Activated T-helper 17 cell treated with anti-CD3 and anti-CD28 coated beads, Interleukin-2, amount 50 U/mL, for 72 hours (primary cell): ENCODE results near the gene PARS2. TPM values are rescaled to one million over a fixed set of nuclear protein-coding genes. Genes with fewer than 3 reads are reported as not detected.

Experiments used
- ATAC-seq: fragments of 150-1000 bp; cut with Tn5 transposase; replicated peaks from 2 replicates; pipeline ENCODE4 v1.10.0; 2021; ENCODE audit warnings: mild to moderate bottlenecking, moderate library complexity
- H3K27ac Mint-ChIP-seq: one replicate; pipeline ENCODE4 v1.8.0; 2022; ENCODE audit warnings: mixed read lengths
- H3K27me3 Mint-ChIP-seq: one replicate; pipeline ENCODE4 v1.8.0; 2022; ENCODE audit warnings: mixed read lengths
- H3K36me3 Mint-ChIP-seq: one replicate; pipeline ENCODE4 v1.8.0; 2022; ENCODE audit warnings: low read depth, mild to moderate bottlenecking, mixed read lengths
- H3K4me1 Mint-ChIP-seq: one replicate; pipeline ENCODE4 v1.8.0; 2022; ENCODE audit warnings: mixed read lengths
- H3K4me3 Mint-ChIP-seq: one replicate; pipeline ENCODE4 v1.8.0; 2022; ENCODE audit warnings: mild to moderate bottlenecking, mixed read lengths
- H3K9me3 Mint-ChIP-seq: one replicate; pipeline ENCODE4 v1.8.0; 2022; ENCODE audit warnings: mixed read lengths
- total RNA-seq, 2 donors: library from RNA; stranded (reverse); gene quantifications; one replicate each; pipeline ENCODE4 v1.2.3, GENCODE V29; 2022

Gene PARS2
- total RNA-seq, 2 donors from 2014 or later, result 4.7 to 6.6 TPM

DNA sequence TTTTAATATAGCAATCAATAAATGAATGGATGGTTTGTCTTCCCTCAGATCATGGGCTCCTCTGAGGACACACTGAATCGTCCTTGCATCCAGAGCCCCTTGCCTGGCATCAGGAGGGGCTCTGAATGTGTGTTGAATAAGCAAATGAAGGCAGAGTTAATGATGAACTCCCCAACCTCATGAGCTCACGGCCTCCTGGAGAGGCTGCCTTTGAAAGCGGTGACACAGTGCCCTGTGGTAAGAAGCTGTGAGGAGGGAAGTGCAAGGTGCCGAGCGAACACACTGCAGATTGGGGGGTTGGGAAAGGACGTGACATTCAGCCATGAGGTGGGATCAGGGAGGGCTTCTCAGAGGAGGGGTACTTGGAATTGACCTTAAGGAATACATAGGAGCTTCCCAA is 3.2 kb upstream of the PARS2 start:
- no peak for ATAC-seq
- H3K27ac Mint-ChIP-seq, result no peak overlapping the region
- no peak overlapping the region for H3K4me3 Mint-ChIP-seq
- no peaks in the 10 kb centered on the region for H3K27me3 Mint-ChIP-seq
- H3K36me3 Mint-ChIP-seq, result no peaks in the 10 kb centered on the region
- peaks cover 11% of the 10 kb centered on the region for H3K4me1 Mint-ChIP-seq
- no peaks in the 10 kb centered on the region for H3K9me3 Mint-ChIP-seq

DNA sequence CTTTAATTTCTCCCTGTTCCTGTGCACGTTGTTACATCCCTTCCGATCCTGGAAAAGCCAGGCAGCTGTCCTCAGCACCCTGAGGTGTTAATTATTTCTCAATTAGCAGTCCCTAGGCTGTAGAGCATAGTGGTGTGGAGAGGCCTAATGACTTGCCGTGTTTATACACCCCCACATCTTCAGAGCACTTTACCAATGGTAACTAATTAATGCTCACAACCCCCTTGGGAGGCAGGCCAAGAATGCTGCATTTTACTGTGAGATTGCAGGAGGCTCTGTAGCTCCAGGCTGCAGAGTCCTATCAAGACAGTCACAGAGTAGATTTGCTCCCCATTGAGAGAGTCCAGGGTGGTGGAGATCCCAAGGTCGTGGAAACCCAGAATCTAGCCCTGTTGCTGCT is 2.4 kb upstream of the PARS2 start:
- Mint-ChIP-seq H3K36me3 (no peaks in the 10 kb centered on the region), H3K9me3 (no peaks in the 10 kb centered on the region), H3K27me3 (no peaks in the 10 kb centered on the region), H3K27ac (no peak overlapping the region), H3K4me3 (no peak overlapping the region), H3K4me1 (peaks cover 11% of the 10 kb centered on the region)
- ATAC-seq, result no peak

DNA sequence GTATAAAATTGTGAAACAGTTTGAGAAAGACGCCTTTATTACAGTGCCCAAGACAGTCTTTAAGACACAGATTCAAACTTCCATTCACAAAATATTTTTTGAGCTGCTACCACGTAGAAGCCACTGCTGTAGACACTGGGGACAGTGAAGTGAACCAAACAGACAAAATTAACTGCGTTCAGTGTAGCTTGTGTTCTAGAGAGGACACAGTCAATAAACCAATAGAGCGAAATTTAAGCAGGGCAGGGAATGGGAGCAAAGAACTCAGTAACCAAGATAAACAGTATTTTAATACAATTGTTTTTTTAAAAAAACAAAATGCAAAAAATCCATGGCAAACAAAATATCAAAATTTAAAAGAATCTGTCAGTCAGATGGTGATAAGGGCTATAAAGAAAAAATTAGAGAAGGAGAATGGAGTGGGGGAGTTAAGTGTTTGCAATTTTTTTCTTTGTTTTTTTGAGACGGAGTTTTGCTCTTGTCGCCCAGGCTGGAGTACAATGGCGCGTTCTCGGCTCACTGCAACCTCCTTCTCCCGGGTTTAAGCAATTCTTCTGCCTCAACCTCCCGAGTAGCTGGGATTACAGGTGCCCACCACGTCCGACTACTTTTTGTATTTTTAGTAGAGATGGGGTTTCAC is 719 bp upstream of the PARS2 start:
- Mint-ChIP-seq H3K4me1 (peaks cover 11% of the 10 kb centered on the region), H3K27me3 (no peaks in the 10 kb centered on the region), H3K27ac (peak overlapping the region; percentile 89), H3K9me3 (no peaks in the 10 kb centered on the region), H3K36me3 (no peaks in the 10 kb centered on the region), H3K4me3 (peak overlapping the region; percentile 93)
- peak; percentile 8 for ATAC-seq

DNA sequence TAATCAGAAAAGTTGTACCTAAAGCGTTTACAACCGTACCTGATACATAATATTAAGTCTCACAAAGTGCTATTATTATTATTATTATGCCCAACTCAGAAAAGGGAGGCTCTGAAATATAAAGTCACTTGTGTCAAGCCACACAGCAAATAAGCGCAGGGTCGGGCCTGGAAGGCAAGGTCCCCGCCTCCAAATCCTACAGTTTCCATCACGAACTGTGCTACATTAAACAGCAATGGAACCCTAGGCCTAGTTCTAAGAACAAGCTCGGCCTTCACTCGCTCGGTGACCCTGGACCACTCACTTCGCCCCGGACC is 549 bp downstream of the PARS2 start:
- peak overlapping the region; percentile 93 for H3K4me3 Mint-ChIP-seq
- no peaks in the 10 kb centered on the region for H3K27me3 Mint-ChIP-seq
- H3K27ac Mint-ChIP-seq, result peak overlapping the region; percentile 89
- peaks cover 11% of the 10 kb centered on the region for H3K4me1 Mint-ChIP-seq
- no peaks in the 10 kb centered on the region for H3K9me3 Mint-ChIP-seq
- no peak for ATAC-seq
- no peaks in the 10 kb centered on the region for H3K36me3 Mint-ChIP-seq

DNA sequence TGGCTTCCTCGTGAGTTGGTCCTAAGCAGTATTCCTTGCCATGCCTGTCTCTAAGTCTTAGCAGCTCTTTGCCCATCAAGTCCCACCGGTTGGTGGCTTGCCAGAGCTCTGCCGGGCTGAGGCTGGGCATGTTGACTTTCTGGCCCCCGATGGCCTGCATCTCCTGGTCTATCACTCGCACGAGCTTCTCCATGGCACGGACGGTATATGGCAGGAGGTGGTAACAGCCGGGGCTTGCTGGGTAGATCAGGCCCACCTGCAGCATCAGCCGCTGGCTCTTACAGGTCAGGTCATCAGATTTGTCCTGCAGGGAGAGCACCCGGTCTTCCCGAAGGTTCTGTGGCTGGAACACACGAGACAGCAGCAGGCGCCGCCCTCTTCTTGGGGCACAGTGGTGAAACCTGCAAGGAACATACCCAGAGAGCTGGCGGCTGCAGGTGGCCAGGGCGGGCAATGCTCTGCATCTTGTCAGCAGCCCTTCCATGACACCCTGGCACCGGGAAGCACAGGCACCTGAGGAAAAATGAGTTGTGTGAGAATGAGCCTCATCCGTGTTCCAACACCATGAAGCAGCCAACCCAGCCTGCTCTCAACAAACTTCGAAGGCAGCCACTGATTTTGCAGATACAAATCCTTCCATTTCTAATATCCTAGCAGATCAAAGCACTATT is 5.5 kb downstream of the PARS2 start:
- Mint-ChIP-seq H3K27me3 (no peaks in the 10 kb centered on the region), H3K4me1 (peaks cover 6% of the 10 kb centered on the region), H3K4me3 (no peak overlapping the region), H3K9me3 (no peaks in the 10 kb centered on the region), H3K36me3 (peaks cover 16% of the 10 kb centered on the region), H3K27ac (no peak overlapping the region)
- no peak for ATAC-seq

DNA sequence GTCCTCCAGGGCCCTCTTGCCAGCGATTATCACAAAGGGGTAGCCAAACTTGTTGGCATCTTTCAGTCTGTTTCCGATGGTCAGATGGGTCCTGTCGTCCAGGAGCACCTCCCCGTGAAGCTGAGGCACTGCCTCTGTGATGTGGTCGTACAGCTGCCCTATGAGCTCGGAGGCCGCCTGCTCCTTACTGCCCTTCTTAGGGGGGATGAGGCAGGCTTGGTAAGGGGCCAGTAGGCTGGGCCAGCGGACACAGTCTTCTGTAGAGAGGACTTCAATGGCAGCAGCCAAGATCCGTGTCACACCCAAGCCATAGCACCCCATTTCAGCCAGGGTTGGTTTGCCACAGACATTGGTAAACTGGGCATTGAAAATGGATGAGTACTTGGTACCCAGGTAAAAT is 6.5 kb downstream of the PARS2 start:
- H3K4me1 Mint-ChIP-seq, result peaks cover 2% of the 10 kb centered on the region
- no peak overlapping the region for H3K4me3 Mint-ChIP-seq
- no peak overlapping the region for H3K27ac Mint-ChIP-seq
- no peak for ATAC-seq
- no peaks in the 10 kb centered on the region for H3K9me3 Mint-ChIP-seq
- H3K36me3 Mint-ChIP-seq, result peaks cover 16% of the 10 kb centered on the region
- no peaks in the 10 kb centered on the region for H3K27me3 Mint-ChIP-seq

DNA sequence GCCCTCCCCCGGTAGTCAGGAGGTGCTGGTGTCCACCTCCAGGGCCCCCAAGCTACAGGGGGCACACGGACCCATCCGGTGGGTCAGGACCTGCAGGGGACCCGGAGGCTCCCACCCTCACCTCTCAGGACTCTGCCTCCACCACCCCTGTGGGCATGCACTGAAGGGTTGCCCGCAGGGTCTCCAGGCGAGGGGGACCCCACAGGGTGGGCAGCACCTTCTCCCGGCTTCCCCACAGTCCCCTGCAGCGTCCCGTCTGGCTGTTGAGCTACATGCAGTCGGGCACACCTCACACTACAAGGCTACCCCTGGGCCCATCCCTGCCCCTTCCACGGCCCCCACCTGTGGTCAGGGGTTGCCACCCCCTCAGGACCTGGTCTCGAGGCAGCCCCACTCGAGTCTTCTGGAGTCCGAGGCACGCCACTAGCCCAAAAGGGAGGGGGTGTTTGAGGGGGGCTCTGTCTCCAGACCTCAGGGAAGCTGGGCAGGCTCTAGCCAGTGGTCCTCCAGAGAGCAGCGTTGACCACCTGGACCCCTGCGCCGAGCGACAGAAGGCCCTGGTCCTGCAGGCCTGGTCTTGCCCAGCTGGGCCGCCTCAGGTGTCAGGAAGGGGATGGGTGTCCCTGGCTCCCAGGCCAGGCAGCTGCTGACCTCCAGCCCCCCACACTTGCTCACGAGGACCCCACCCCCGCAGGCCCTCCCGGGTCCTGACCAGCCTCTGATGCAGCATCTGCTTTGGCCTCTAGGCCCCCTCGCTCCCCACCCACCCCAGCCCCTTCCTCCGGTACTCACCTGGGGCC is 9.6 kb downstream of the PARS2 start:
- H3K4me1 Mint-ChIP-seq, result no peaks in the 10 kb centered on the region

DNA sequence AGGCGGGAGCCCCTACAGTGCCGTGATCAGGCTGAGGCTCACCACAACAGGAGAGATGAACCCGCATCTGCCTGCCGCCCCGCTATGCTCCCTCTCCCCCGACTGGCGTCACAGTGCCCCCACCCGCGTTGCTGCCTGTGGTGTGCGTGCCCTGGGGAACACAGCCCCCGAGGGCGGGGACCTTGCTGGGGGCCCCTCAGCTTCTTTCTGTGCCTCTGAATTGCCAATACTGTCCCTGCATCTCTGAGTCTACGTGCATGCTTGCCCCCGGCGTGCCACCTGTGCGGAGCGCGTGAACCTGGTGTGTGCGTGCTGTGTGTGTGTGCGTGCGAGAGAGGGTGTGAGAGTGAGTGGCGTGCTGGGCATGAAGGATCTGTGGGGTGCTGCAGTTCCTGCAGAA is 10.3 kb downstream of the PARS2 start:
- no peaks in the 10 kb centered on the region for H3K4me1 Mint-ChIP-seq
- no peaks in the 10 kb centered on the region for H3K9me3 Mint-ChIP-seq
- ATAC-seq, result no peak
- H3K4me3 Mint-ChIP-seq, result no peak overlapping the region
- no peak overlapping the region for H3K27ac Mint-ChIP-seq
- no peaks in the 10 kb centered on the region for H3K27me3 Mint-ChIP-seq
- peaks cover 16% of the 10 kb centered on the region for H3K36me3 Mint-ChIP-seq

More for the DNA sequence above, 9.6 kb downstream of the PARS2 start:
- Mint-ChIP-seq H3K4me3 (no peak overlapping the region), H3K9me3 (no peaks in the 10 kb centered on the region), H3K27me3 (no peaks in the 10 kb centered on the region), H3K27ac (no peak overlapping the region), H3K36me3 (peaks cover 16% of the 10 kb centered on the region)
- no peak for ATAC-seq

DNA sequence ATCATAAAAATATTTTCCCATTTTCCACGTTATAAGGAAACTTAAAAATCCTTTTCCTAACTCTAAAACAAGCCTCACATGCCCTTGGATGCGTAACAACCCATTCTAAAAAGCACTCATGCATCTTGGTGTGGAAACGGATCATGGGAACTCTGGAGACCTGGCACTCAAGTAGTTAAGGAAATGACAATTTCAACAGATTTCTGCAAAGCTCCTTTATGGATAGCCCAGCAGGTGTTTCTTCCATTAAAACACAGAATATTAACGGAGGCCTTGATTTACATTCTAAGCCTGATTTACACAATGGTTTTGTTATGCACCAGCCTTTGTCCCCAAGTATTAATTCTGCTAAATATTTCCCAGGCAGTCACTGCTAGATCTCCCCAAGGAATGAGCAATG is 12.9 kb downstream of the PARS2 start:
- H3K4me1 Mint-ChIP-seq, result no peaks in the 10 kb centered on the region
- H3K9me3 Mint-ChIP-seq, result no peaks in the 10 kb centered on the region
- no peak for ATAC-seq
- H3K27me3 Mint-ChIP-seq, result no peaks in the 10 kb centered on the region
- no peak overlapping the region for H3K27ac Mint-ChIP-seq
- peaks cover 6% of the 10 kb centered on the region for H3K36me3 Mint-ChIP-seq
- no peak overlapping the region for H3K4me3 Mint-ChIP-seq

DNA sequence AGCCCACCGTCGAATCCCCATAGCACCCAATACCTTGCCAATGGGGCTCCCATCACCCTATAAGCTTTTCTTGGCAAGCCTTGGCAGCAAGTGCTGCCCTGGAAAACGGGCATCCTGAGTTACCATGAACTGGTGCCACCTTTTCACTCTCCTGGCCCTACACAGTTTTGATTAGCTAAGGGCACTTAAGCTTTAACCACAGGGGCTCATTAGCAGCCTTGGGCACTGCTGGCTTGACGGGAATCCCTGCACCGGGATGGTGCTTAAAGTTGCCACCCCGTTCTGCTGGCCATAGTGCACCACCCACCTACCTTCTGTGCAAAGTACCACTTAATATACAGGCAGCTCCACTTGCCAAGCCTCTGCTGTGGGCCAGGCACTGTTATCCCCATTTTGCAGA is 13.7 kb downstream of the PARS2 start:
- no peak for ATAC-seq
- Mint-ChIP-seq H3K27me3 (no peaks in the 10 kb centered on the region), H3K4me1 (no peaks in the 10 kb centered on the region), H3K9me3 (no peaks in the 10 kb centered on the region), H3K27ac (no peak overlapping the region), H3K4me3 (no peak overlapping the region), H3K36me3 (no peaks in the 10 kb centered on the region)

DNA sequence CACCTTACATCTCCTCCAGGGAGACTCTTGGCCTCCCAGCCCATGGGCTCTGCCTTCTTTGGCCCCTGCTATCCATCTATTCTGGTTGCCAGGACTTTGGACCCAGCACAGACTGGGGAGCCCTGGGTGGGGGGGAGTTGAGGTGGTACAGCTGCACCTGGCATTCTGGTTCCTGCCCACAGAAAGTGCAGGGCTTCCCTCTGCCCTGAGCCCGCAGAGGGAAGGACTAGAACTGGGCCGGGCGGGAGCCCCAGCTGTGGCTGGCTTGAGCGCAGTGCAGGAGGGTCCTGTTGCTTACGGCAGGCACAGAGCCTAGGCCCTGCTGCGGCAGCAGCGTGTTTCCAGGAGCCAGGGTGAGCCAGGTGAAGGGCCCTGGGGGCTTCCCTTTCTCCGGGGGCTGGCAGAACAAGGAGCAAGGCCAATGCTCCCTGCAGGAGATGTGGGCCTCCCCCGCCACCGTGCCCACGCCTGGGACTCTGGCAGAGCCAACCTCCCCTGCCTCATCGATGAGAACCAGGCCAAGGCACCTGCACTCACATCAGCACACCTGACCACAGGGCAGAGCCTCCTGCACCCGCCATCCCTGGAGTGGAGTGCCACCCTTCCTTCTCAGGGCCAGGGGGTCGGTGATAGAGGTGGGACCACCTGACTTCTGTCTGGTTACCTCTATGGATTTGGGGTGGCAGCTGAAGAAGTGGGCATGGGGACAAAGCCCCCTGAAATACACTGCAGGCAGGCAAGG is 16.1 kb downstream of the PARS2 start:
- Mint-ChIP-seq H3K36me3 (peaks cover 7% of the 10 kb centered on the region), H3K9me3 (no peaks in the 10 kb centered on the region), H3K27ac (no peak overlapping the region), H3K27me3 (no peaks in the 10 kb centered on the region), H3K4me1 (no peaks in the 10 kb centered on the region), H3K4me3 (no peak overlapping the region)
- ATAC-seq, result no peak

DNA sequence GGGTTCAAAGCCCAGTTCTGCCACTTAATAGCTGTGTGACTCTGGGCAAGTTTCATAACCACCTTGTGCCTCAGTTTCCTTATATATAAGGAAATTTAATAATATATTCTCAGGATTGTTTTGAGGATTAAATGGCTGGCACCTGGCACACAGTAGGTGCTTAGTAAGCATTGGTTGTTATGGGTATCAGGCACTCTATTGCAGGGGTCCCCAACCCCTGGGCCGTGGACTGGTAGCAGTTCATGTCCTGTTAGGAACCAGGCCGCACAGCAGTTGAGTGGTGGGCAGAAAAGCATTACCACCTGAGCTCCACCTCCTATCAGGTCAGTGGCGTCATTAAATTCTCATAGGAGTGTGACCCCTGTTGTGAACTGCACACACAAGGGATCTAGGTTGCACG is 18.5 kb downstream of the PARS2 start:
- H3K27ac Mint-ChIP-seq, result no peak overlapping the region
- H3K4me1 Mint-ChIP-seq, result no peaks in the 10 kb centered on the region
- peaks cover 31% of the 10 kb centered on the region for H3K36me3 Mint-ChIP-seq
- no peak for ATAC-seq
- H3K9me3 Mint-ChIP-seq, result no peaks in the 10 kb centered on the region
- H3K4me3 Mint-ChIP-seq, result no peak overlapping the region
- H3K27me3 Mint-ChIP-seq, result no peaks in the 10 kb centered on the region

DNA sequence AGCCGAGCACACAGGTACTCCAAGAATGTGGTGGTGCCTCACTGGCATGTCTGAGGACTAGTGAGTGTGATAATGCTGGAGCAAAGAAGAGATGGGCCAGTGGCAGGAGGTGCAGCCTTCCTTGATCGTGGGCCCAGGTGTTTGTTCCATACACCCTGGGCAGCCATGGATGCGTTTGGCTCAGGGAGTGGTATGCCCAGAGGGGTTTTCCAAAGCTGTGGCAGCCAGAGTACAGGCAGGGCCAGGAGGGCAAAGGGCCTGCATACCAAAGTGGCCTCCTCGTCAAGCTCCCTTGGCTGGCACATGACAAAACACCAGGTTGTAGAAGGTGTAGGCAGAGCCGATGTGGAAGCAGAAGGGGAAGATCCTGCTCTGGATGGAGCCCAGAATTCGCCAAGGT is 19.0 kb downstream of the PARS2 start:
- ATAC-seq, result no peak
- Mint-ChIP-seq H3K9me3 (no peaks in the 10 kb centered on the region), H3K4me1 (no peaks in the 10 kb centered on the region), H3K27ac (no peak overlapping the region), H3K36me3 (peaks cover 37% of the 10 kb centered on the region), H3K27me3 (no peaks in the 10 kb centered on the region), H3K4me3 (no peak overlapping the region)

DNA sequence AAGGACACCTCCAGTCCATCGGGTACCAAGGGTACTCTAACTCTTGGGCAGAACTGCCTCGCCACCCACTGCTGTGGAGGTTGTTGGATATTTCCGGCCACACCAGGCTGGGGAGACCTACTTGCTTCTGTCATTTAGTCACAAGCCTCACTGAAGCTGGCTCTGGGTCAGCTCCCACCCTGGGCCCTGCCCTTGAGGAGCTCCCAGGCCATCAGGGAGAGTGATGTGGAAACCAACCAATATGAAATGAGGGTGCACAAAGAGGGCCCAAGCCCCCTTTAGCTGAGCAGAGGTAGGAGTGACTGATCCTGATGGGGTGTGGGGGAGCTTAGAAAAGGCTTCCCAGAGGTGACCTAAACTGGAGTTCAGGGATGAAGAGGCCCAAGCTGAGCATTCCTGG is 19.6 kb downstream of the PARS2 start:
- no peak for ATAC-seq
- Mint-ChIP-seq H3K4me3 (no peak overlapping the region), H3K27me3 (no peaks in the 10 kb centered on the region), H3K4me1 (no peaks in the 10 kb centered on the region), H3K9me3 (no peaks in the 10 kb centered on the region), H3K36me3 (peaks cover 43% of the 10 kb centered on the region), H3K27ac (no peak overlapping the region)
